H9 (cell line): Measurements from ENCODE around the gene CAPZA2. TPM values are rescaled to one million over a fixed set of nuclear protein-coding genes. Genes with fewer than 3 reads are reported as not detected.

Experiments used
- DNase-seq: peaks from one replicate; pipeline ENCODE4 v3.0.0-alpha.2; 2017
- H2AFZ ChIP-seq: one replicate; pipeline ENCODE4 v1.6.1; 2013; ENCODE audit warnings: mild to moderate bottlenecking, low read length, control low read depth, moderate library complexity
- H2AK5ac ChIP-seq: 2 replicates; pipeline ENCODE4 v1.6.1; 2013; ENCODE audit warnings: low read length, control low read depth, mixed read lengths; ENCODE audit not compliant: insufficient read length
- H2BK120ac ChIP-seq: one replicate; pipeline ENCODE4 v1.6.1; 2013; ENCODE audit warnings: low read depth, mild to moderate bottlenecking, low read length, control low read depth, inconsistent platforms; ENCODE audit not compliant: poor library complexity, severe bottlenecking
- H2BK12ac ChIP-seq: 2 replicates; pipeline ENCODE4 v1.6.1; 2013; ENCODE audit warnings: low read length, control low read depth, mixed read lengths, low read depth; ENCODE audit not compliant: insufficient read length
- H2BK15ac ChIP-seq: 2 replicates; pipeline ENCODE4 v1.6.1; 2013; ENCODE audit warnings: low read depth, low read length, control low read depth
- H2BK20ac ChIP-seq: one replicate; pipeline ENCODE4 v1.6.1; 2013; ENCODE audit warnings: low read depth, mild to moderate bottlenecking, low read length, control low read depth, inconsistent platforms; ENCODE audit not compliant: poor library complexity, severe bottlenecking
- H2BK5ac ChIP-seq: 2 replicates; pipeline ENCODE4 v1.6.1; 2013; ENCODE audit warnings: low read length, control low read depth, mixed read lengths; ENCODE audit not compliant: insufficient read length
- H3K14ac ChIP-seq: 2 replicates; pipeline ENCODE4 v1.6.1; 2013; ENCODE audit warnings: low read length, control low read depth; ENCODE audit not compliant: insufficient read depth
- H3K18ac ChIP-seq: 2 replicates; pipeline ENCODE4 v1.6.1; 2013; ENCODE audit warnings: low read depth, mild to moderate bottlenecking, mixed read lengths, low read length, control low read depth; ENCODE audit not compliant: insufficient read length
- H3K23ac ChIP-seq: 2 replicates; pipeline ENCODE4 v1.6.1; 2013; ENCODE audit warnings: low read length, control low read depth, mixed read lengths, low read depth; ENCODE audit not compliant: insufficient read length
- H3K23me2 ChIP-seq: 2 replicates; pipeline ENCODE4 v1.6.1; 2013; ENCODE audit warnings: low read depth, mild to moderate bottlenecking, mixed read lengths, low read length, control low read depth; ENCODE audit not compliant: insufficient read length, poor library complexity, severe bottlenecking
- H3K27ac ChIP-seq: 2 replicates; pipeline ENCODE4 v1.5.1; 2013; ENCODE audit warnings: low read length, control low read depth, mixed read lengths, low read depth; ENCODE audit not compliant: insufficient read length
- H3K27me3 ChIP-seq: 2 replicates; pipeline ENCODE4 v1.6.1; 2013; ENCODE audit warnings: low read length, control low read depth, inconsistent platforms; ENCODE audit not compliant: insufficient read depth
- H3K4ac ChIP-seq: 2 replicates; pipeline ENCODE4 v1.6.1; 2013; ENCODE audit warnings: low read depth, mild to moderate bottlenecking, control low read depth, inconsistent platforms, low read length, moderate library complexity
- H3K4me1 ChIP-seq: 2 replicates; pipeline ENCODE4 v1.6.1; 2013; ENCODE audit warnings: low read length, control low read depth, inconsistent platforms; ENCODE audit not compliant: insufficient read depth
- H3K4me2 ChIP-seq: 2 replicates; pipeline ENCODE4 v1.6.1; 2013; ENCODE audit warnings: low read length, control low read depth, mixed read lengths; ENCODE audit not compliant: insufficient read length, insufficient read depth
- H3K56ac ChIP-seq: 2 replicates; pipeline ENCODE4 v1.6.1; 2013; ENCODE audit warnings: low read depth, mild to moderate bottlenecking, mixed read lengths, low read length, control low read depth; ENCODE audit not compliant: insufficient read length
- H3K79me1 ChIP-seq: 2 replicates; pipeline ENCODE4 v1.6.1; 2013; ENCODE audit warnings: low read depth, mild to moderate bottlenecking, moderate library complexity, low read length, control low read depth, inconsistent platforms; ENCODE audit not compliant: insufficient read depth, poor library complexity, severe bottlenecking
- H3K79me2 ChIP-seq: 2 replicates; pipeline ENCODE4 v1.6.1; 2013; ENCODE audit warnings: low read length, control low read depth, inconsistent platforms; ENCODE audit not compliant: insufficient read depth
- H3K9ac ChIP-seq: 2 replicates; pipeline ENCODE4 v1.6.1; 2013; ENCODE audit warnings: low read length, control low read depth, mixed read lengths; ENCODE audit not compliant: insufficient read length; ENCODE audit errors: extremely low read depth
- H3K9me3 ChIP-seq: one replicate; pipeline ENCODE4 v1.6.1; 2013; ENCODE audit warnings: low read depth, low read length, inconsistent platforms; ENCODE audit not compliant: control insufficient read depth
- H3T11ph ChIP-seq: one replicate; pipeline ENCODE4 v1.6.1; 2013; ENCODE audit warnings: mild to moderate bottlenecking, low read length, control low read depth, inconsistent platforms
- H4K20me1 ChIP-seq: one replicate; pipeline ENCODE4 v1.6.1; 2013; ENCODE audit not compliant: control insufficient read depth, insufficient read length, insufficient read depth
- H4K5ac ChIP-seq: 2 replicates; pipeline ENCODE4 v1.6.1; 2013; ENCODE audit warnings: low read depth, mild to moderate bottlenecking, mixed read lengths, low read length, control low read depth; ENCODE audit not compliant: insufficient read length
- H4K8ac ChIP-seq: replicated peaks from 2 replicates; pipeline ENCODE4 v1.6.1; 2013; ENCODE audit warnings: low read length, control low read depth, mixed read lengths, low read depth; ENCODE audit not compliant: insufficient read length
- H4K91ac ChIP-seq: 2 replicates; pipeline ENCODE4 v1.6.1; 2013; ENCODE audit warnings: low read depth, mild to moderate bottlenecking, moderate library complexity, mixed read lengths, low read length, control low read depth; ENCODE audit not compliant: insufficient read length
- H3K27ac Mint-ChIP-seq, 3 experiments: 2 replicates in 2 of 3; 3 replicates in 1 of 3; pipeline ENCODE4 v1.8.0; 2020 to 2021; ENCODE audit warnings: mixed read lengths in 3 of 3, mild to moderate bottlenecking in 1 of 3, moderate library complexity in 1 of 3
- H3K27me3 Mint-ChIP-seq: 2 replicates; pipeline ENCODE4 v1.8.0; 2021; ENCODE audit warnings: low read depth, mild to moderate bottlenecking, moderate library complexity, mixed read lengths
- H3K36me3 Mint-ChIP-seq, 3 experiments: 2 replicates in 2 of 3; 3 replicates in 1 of 3; pipeline ENCODE4 v1.8.0; 2020 to 2021; ENCODE audit warnings: low read depth in 3 of 3, mixed read lengths in 3 of 3; ENCODE audit not compliant: insufficient read depth in 1 of 3
- H3K4me1 Mint-ChIP-seq, 2 experiments: 2 replicates each; pipeline ENCODE4 v1.8.0; 2020; ENCODE audit warnings: mixed read lengths in 2 of 2
- H3K4me3 Mint-ChIP-seq, 2 experiments: 2 replicates in 1 of 2; 3 replicates in 1 of 2; pipeline ENCODE4 v1.8.0; 2020 to 2021; ENCODE audit warnings: mild to moderate bottlenecking in 2 of 2, mixed read lengths in 2 of 2, moderate library complexity in 1 of 2
- H3K9me3 Mint-ChIP-seq, 2 experiments: 2 replicates in 1 of 2; 3 replicates in 1 of 2; pipeline ENCODE4 v1.8.0; 2020; ENCODE audit warnings: mild to moderate bottlenecking in 2 of 2, mixed read lengths in 2 of 2, moderate library complexity in 1 of 2
- CTCF ChIP-seq: fragments of 200-600 bp; sonication (generic); conservative IDR thresholded peaks from 3 replicates; pipeline ENCODE4 v1.8.0; 2021; ENCODE audit warnings: antibody characterized with exemption, mild to moderate bottlenecking
- total RNA-seq: library from RNA; stranded (reverse); gene quantifications from 2 replicates; pipeline ENCODE4 v1.2.1, GENCODE V29; 2021

The CAPZA2 gene
- total RNA-seq, 1 experiment from 2014 or later = 131 TPM

GRCh38 chr7:116920359-116920758 is 58.0 kb downstream of the CAPZA2 start:
- H4K5ac ChIP-seq = no peak overlapping the region
- H3T11ph ChIP-seq = no peak overlapping the region
- no peak overlapping the region for H3K14ac ChIP-seq
- H2AK5ac ChIP-seq = no peak overlapping the region
- no peak overlapping the region for H3K23ac ChIP-seq
- no peak overlapping the region for H2BK20ac ChIP-seq
- no peak overlapping the region for H3K27ac ChIP-seq
- H3K27ac Mint-ChIP-seq = peak overlapping the region in 2 of 3 experiments; percentile 12 to 39; a peak in 1 of 7 replicates
- H3K9me3 ChIP-seq = no peaks in the 10 kb centered on the region
- no peak overlapping the region for H2BK120ac ChIP-seq
- H3K4me1 Mint-ChIP-seq = no peaks in the 10 kb centered on the region
- no peak overlapping the region for H2BK5ac ChIP-seq
- no peak overlapping the region for H3K9ac ChIP-seq
- H4K91ac ChIP-seq = no peak overlapping the region
- no peak overlapping the region for H3K4me3 Mint-ChIP-seq
- no peaks in the 10 kb centered on the region for H3K79me1 ChIP-seq
- H3K27me3 ChIP-seq = no peaks in the 10 kb centered on the region
- H3K4me2 ChIP-seq = no peak overlapping the region
- no peak overlapping the region for H3K4ac ChIP-seq
- no peak overlapping the region for H2AFZ ChIP-seq
- H3K18ac ChIP-seq = no peak overlapping the region
- H3K9me3 Mint-ChIP-seq = no peaks in the 10 kb centered on the region
- no peak overlapping the region for H3K56ac ChIP-seq
- H3K27me3 Mint-ChIP-seq = no peaks in the 10 kb centered on the region
- H4K20me1 ChIP-seq = no peaks in the 10 kb centered on the region
- no peak overlapping the region for H2BK15ac ChIP-seq
- H3K23me2 ChIP-seq = no peaks in the 10 kb centered on the region
- DNase-seq = no peak
- no peak for TF ChIP-seq CTCF
- H3K79me2 ChIP-seq = no peaks in the 10 kb centered on the region
- H2BK12ac ChIP-seq = no peak overlapping the region
- no peak overlapping the region for H4K8ac ChIP-seq
- peaks cover 6 to 37% (median 30%) of the 10 kb centered on the region in 3 experiments for H3K36me3 Mint-ChIP-seq
- H3K4me1 ChIP-seq = no peaks in the 10 kb centered on the region
